K562 (cell line): ENCODE measurements around the gene NAA80. TPM values are rescaled to one million over a fixed set of nuclear protein-coding genes. Genes with fewer than 3 reads are reported as not detected.

ENCODE experiments used
- ASH1L ChIP-seq: fragments of 450-650 bp; IDR thresholded peaks from 2 replicates; pipeline ENCODE4 v1.6.1; 2018; ENCODE audit warnings: borderline replicate concordance, mild to moderate bottlenecking, low read depth; ENCODE audit not compliant: partially characterized antibody
- CBX1 ChIP-seq: sonication (generic); IDR thresholded peaks from 2 replicates; pipeline ENCODE4 v1.6.1; 2016; ENCODE audit warnings: antibody characterized with exemption, low read depth, mild to moderate bottlenecking
- CREB1 ChIP-seq, 2 experiments: sonication (generic) in 1 of 2; formaldehyde crosslinking in 1 of 2; IDR thresholded peaks; 2 replicates each; pipeline versions ENCODE4 v1.6.1 to v1.8.0; 2012 to 2022; ENCODE audit warnings: inconsistent platforms in 1 of 2, mild to moderate bottlenecking in 1 of 2, missing genetic modification reagents in 1 of 2, moderate library complexity in 1 of 2
- DDX20 ChIP-seq: fragments of 450-650 bp; IDR thresholded peaks from 2 replicates; pipeline ENCODE4 v1.6.1; 2016; ENCODE audit warnings: missing genetic modification characterization, low read depth, mild to moderate bottlenecking, missing compliant biosample characterization, moderate library complexity
- FOXK1 ChIP-seq: sonication (generic); formaldehyde crosslinking; IDR thresholded peaks from 2 replicates; pipeline ENCODE4 v1.8.0; 2022; ENCODE audit warnings: missing genetic modification reagents, mild to moderate bottlenecking, borderline replicate concordance
- FOXP1 ChIP-seq: sonication (generic); formaldehyde crosslinking; IDR thresholded peaks from 2 replicates; pipeline ENCODE4 v1.8.0; 2022; ENCODE audit warnings: mild to moderate bottlenecking, missing genetic modification reagents
- MTF1 ChIP-seq: fragments of 250-450 bp; sonication (Bioruptor Pico); IDR thresholded peaks from 2 replicates; pipeline ENCODE4 v1.9.0; 2021; ENCODE audit warnings: moderate library complexity, mild to moderate bottlenecking, inconsistent platforms, borderline replicate concordance
- MXD1 ChIP-seq: fragments of 250-450 bp; sonication (Bioruptor Pico); IDR thresholded peaks from 2 replicates; pipeline ENCODE4 v1.8.0; 2021; ENCODE audit warnings: borderline replicate concordance, mild to moderate bottlenecking, moderate library complexity; ENCODE audit not compliant: poor library complexity, severe bottlenecking
- NR2C1 ChIP-seq, 2 experiments: fragments of 450-650 bp; IDR thresholded peaks; 2 replicates each; pipeline ENCODE4 v1.6.1; 2017; ENCODE audit warnings: mild to moderate bottlenecking in 2 of 2, antibody characterized with exemption in 1 of 2, inconsistent platforms in 1 of 2, missing compliant biosample characterization in 1 of 2, missing genetic modification characterization in 1 of 2
- PREB ChIP-seq: sonication (generic); formaldehyde crosslinking; IDR thresholded peaks from 2 replicates; pipeline ENCODE4 v1.8.1; 2023; ENCODE audit warnings: mild to moderate bottlenecking, missing genetic modification reagents
- RCOR1 ChIP-seq, 2 experiments: IDR thresholded peaks; 2 replicates each; pipeline ENCODE4 v1.6.1; 2012; ENCODE audit warnings: low read depth in 2 of 2, low read length in 2 of 2, borderline replicate concordance in 1 of 2, improper control_type of control experiment in 1 of 2
- SNRNP70 ChIP-seq: fragments of 200-400 bp; formaldehyde crosslinking; optimal IDR thresholded peaks from 2 replicates; pipeline ENCODE3; 2017; ENCODE audit warnings: low read depth, low read length
- SRF ChIP-seq, 2 experiments: fragments of 250-450, 450-650 bp in 1 of 2; sonication (Bioruptor Pico) in 1 of 2; sonication (generic) in 1 of 2; formaldehyde crosslinking; IDR thresholded peaks; 2 replicates each; pipeline versions ENCODE4 v1.5.0 to v1.5.1; 2020 to 2022; ENCODE audit warnings: mild to moderate bottlenecking in 1 of 2, missing genetic modification reagents in 1 of 2
- THRA ChIP-seq: fragments of 450-650 bp; IDR thresholded peaks from 2 replicates; pipeline ENCODE4 v1.6.1; 2017; ENCODE audit warnings: mild to moderate bottlenecking, moderate library complexity
- U2AF1 ChIP-seq: fragments of 200-400 bp; formaldehyde crosslinking; optimal IDR thresholded peaks from 2 replicates; pipeline ENCODE3; 2017; ENCODE audit warnings: mild to moderate bottlenecking, low read depth, low read length, moderate library complexity
- ZEB2 ChIP-seq: fragments of 450-650 bp; IDR thresholded peaks from 2 replicates; pipeline ENCODE4 v1.6.1; 2016
- ZFX ChIP-seq: sonication (generic); formaldehyde crosslinking; IDR thresholded peaks from 2 replicates; pipeline ENCODE4 v1.8.0; 2022; ENCODE audit warnings: mild to moderate bottlenecking, missing genetic modification reagents, moderate library complexity
- ZNF124 ChIP-seq: sonication (generic); formaldehyde crosslinking; IDR thresholded peaks from 2 replicates; pipeline ENCODE4 v1.8.1; 2022; ENCODE audit warnings: missing genetic modification reagents
- ZNF263 ChIP-seq: sonication (generic); formaldehyde crosslinking; IDR thresholded peaks from 2 replicates; pipeline ENCODE4 v1.8.0; 2022; ENCODE audit warnings: mild to moderate bottlenecking, missing genetic modification reagents, borderline replicate concordance
- ZZZ3 ChIP-seq: fragments of 450-650 bp; IDR thresholded peaks from 2 replicates; pipeline ENCODE4 v1.6.1; 2016; ENCODE audit warnings: antibody characterized with exemption, mild to moderate bottlenecking, moderate library complexity
- polyA plus RNA-seq, 8 experiments: library from polyadenylated mRNA; depleted of rRNA in 4 of 8; stranded (reverse) in 5 of 8; unstranded in 3 of 8; fragments of >200 nt; fragmentation: Nextera tagmentation in 2 of 8; fragmentation: Illumina TruSeq in 1 of 8; extraction: Ambion mirVana in 2 of 8; extraction: Trizol in 1 of 8; gene quantifications; 2 replicates each; pipeline versions ENCODE4 v1.2.1 to v1.2.3, GENCODE V29; 2011 to 2014; ENCODE audit warnings: inconsistent platforms in 1 of 8, missing spikeins in 1 of 8
- total RNA-seq, 7 experiments: library from RNA; depleted of rRNA in 6 of 7; stranded (reverse); fragments of >200 nt in 6 of 7; fragmentation: Illumina TruSeq in 2 of 7; extraction: Trizol in 2 of 7; gene quantifications; 2 replicates each; pipeline versions ENCODE4 v1.2.1 to v1.2.3, GENCODE V29; 2011 to 2021; ENCODE audit warnings: low replicate concordance in 1 of 7
- TF ChIP-seq, protein P1 (sequence below): IDR thresholded peaks from 2 replicates; pipeline ENCODE4 v1.6.1; 2014; ENCODE audit warnings: antibody characterized with exemption
- TF ChIP-seq, protein P2 (sequence below): fragments of 200-800 bp; sonication (Bioruptor generic); IDR thresholded peaks from 2 replicates; pipeline ENCODE4 v1.6.1; 2017; ENCODE audit warnings: missing genetic modification characterization, missing compliant biosample characterization

The NAA80 gene
- total and polyA plus RNA-seq, 9 of the 15 experiments (the other 6 are each of a cell fraction or from before 2014, with no cell fraction given): 0.82 to 24.0 (median 8.6) TPM

DNA sequence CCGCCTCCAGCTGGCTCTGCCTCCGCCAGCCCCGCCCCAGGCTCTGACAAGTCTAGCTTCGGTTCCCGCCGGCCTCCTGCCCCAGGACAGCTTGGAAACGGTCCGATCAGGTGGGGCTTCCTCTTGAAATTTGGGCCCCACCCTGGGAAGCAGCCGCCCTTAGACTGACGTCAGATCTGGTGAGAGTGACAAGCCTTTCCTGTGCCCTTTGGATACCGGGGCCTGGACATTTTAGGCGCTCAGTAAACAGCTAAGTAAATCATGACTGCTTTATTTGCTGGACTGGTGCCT is 378 bp upstream of the NAA80 start (continued):
- TF ChIP-seq, protein P1, sequence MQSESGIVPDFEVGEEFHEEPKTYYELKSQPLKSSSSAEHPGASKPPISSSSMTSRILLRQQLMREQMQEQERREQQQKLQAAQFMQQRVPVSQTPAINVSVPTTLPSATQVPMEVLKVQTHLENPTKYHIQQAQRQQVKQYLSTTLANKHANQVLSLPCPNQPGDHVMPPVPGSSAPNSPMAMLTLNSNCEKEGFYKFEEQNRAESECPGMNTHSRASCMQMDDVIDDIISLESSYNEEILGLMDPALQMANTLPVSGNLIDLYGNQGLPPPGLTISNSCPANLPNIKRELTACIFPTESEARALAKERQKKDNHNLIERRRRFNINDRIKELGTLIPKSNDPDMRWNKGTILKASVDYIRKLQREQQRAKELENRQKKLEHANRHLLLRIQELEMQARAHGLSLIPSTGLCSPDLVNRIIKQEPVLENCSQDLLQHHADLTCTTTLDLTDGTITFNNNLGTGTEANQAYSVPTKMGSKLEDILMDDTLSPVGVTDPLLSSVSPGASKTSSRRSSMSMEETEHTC: no peak
- TF ChIP-seq MXD1 (CRISPR knock-in tag) (no peak), CREB1 (IDR thresholded peaks at IDR 0.05) (no peak; the same call in 1 of the 2 replicates), CREB1 (CRISPR knock-in tag; IDR thresholded peaks at IDR 0.05) (no peak; the same call in 1 of the 2 replicates), ZZZ3 (no peak), PREB (CRISPR knock-in tag) (no peak), THRA (no peak), U2AF1 (no peak), FOXK1 (CRISPR knock-in tag) (no peak), CBX1 (no peak), DDX20 (tag) (no peak), ASH1L (no peak), FOXP1 (CRISPR knock-in tag) (no peak), ZNF263 (CRISPR knock-in tag) (no peak), SRF (CRISPR knock-in tag; IDR thresholded peaks at IDR 0.05) (peak in 1 of 2 experiments; percentile 81; a peak in 1 of 4 replicates), SNRNP70 (no peak), MTF1 (CRISPR knock-in tag) (no peak), RCOR1 (IDR thresholded peaks at IDR 0.05; ENCODE audit: borderline replicate concordance in 1 of 2, low read depth in 2 of 2, low read length in 2 of 2) (peak in 1 of 2 experiments; percentile 50; a peak in 1 of 4 replicates), ZEB2 (no peak), ZFX (CRISPR knock-in tag) (peak; percentile 77), ZNF124 (CRISPR knock-in tag) (no peak), NR2C1 (IDR thresholded peaks at IDR 0.05) (no peak), NR2C1 (tag; IDR thresholded peaks at IDR 0.05) (no peak)
- TF ChIP-seq, protein P2, sequence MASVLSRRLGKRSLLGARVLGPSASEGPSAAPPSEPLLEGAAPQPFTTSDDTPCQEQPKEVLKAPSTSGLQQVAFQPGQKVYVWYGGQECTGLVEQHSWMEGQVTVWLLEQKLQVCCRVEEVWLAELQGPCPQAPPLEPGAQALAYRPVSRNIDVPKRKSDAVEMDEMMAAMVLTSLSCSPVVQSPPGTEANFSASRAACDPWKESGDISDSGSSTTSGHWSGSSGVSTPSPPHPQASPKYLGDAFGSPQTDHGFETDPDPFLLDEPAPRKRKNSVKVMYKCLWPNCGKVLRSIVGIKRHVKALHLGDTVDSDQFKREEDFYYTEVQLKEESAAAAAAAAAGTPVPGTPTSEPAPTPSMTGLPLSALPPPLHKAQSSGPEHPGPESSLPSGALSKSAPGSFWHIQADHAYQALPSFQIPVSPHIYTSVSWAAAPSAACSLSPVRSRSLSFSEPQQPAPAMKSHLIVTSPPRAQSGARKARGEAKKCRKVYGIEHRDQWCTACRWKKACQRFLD: no peak
